ENCODE data around the gene HNRNPF.

Gene HNRNPF

DNA sequence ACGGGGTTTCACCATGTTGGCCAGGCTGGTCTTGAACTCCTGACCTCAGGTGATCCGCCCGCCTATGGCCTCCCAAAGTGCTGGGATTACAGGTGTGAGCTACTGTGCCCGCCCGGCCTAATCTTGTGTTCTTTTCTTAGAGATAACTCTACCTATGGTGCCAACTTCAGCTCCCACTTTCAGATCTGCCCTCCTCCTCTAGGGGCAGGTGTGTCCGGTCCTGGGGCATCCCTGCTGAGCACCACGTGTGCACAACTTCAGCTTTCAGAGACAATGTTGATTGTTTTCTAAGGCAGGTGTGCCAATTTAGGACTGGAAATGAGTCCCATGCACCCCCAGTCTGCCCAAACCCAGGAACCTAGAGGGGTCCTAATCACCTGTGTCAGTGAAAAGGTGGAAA, 56.0 kb downstream of the HNRNPF start:
- TF ChIP-seq EGR1 (IDR thresholded peaks at IDR 0.05), result no peak

DNA sequence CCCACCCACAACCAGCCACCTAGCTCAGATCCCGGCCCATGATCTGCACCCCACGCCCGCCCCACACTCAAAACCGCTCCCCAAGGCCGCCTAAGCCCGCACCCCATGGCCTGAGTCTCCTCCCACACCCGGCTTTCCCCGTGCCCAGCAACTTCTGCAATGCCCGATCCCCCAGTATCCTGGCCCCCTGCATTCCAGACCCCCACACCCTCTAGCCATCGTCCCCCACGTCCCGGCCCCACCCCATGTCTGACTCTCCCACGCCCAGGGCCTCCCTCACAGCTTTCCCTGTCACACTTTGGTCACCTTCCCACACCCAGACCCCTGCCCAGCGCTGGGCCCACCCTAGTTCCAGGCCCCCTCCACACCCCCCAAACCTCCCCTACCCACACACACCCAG, 57.7 kb downstream of the HNRNPF start:
- TF ChIP-seq CREB1 (IDR thresholded peaks at IDR 0.05; ENCODE audit: low read depth) (no peak), NFIC (IDR thresholded peaks at IDR 0.05) (no peak), EP300 (IDR thresholded peaks at IDR 0.05; ENCODE audit: borderline replicate concordance) (no peak), CEBPB (IDR thresholded peaks at IDR 0.05) (no peak), FOXM1 (IDR thresholded peaks at IDR 0.05; ENCODE audit: borderline replicate concordance, low read depth) (no peak), ZBTB7A (IDR thresholded peaks at IDR 0.05; ENCODE audit: low read depth) (no peak), EGR1 (IDR thresholded peaks at IDR 0.05) (no peak), TEAD4 (IDR thresholded peaks at IDR 0.05) (no peak), USF1 (IDR thresholded peaks at IDR 0.05) (no peak), YY1 (IDR thresholded peaks at IDR 0.05; ENCODE audit: low read depth) (no peak), TCF12 (IDR thresholded peaks at IDR 0.05; ENCODE audit: low read depth) (no peak), RAD21 (IDR thresholded peaks at IDR 0.05; ENCODE audit: low read depth) (no peak)
- TF ChIP-seq, protein P1, sequence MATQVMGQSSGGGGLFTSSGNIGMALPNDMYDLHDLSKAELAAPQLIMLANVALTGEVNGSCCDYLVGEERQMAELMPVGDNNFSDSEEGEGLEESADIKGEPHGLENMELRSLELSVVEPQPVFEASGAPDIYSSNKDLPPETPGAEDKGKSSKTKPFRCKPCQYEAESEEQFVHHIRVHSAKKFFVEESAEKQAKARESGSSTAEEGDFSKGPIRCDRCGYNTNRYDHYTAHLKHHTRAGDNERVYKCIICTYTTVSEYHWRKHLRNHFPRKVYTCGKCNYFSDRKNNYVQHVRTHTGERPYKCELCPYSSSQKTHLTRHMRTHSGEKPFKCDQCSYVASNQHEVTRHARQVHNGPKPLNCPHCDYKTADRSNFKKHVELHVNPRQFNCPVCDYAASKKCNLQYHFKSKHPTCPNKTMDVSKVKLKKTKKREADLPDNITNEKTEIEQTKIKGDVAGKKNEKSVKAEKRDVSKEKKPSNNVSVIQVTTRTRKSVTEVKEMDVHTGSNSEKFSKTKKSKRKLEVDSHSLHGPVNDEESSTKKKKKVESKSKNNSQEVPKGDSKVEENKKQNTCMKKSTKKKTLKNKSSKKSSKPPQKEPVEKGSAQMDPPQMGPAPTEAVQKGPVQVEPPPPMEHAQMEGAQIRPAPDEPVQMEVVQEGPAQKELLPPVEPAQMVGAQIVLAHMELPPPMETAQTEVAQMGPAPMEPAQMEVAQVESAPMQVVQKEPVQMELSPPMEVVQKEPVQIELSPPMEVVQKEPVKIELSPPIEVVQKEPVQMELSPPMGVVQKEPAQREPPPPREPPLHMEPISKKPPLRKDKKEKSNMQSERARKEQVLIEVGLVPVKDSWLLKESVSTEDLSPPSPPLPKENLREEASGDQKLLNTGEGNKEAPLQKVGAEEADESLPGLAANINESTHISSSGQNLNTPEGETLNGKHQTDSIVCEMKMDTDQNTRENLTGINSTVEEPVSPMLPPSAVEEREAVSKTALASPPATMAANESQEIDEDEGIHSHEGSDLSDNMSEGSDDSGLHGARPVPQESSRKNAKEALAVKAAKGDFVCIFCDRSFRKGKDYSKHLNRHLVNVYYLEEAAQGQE (IDR thresholded peaks at IDR 0.05; ENCODE audit: low read depth), result no peak
- TF ChIP-seq, protein P2, sequence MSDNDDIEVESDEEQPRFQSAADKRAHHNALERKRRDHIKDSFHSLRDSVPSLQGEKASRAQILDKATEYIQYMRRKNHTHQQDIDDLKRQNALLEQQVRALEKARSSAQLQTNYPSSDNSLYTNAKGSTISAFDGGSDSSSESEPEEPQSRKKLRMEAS (IDR thresholded peaks at IDR 0.05), result no peak

DNA sequence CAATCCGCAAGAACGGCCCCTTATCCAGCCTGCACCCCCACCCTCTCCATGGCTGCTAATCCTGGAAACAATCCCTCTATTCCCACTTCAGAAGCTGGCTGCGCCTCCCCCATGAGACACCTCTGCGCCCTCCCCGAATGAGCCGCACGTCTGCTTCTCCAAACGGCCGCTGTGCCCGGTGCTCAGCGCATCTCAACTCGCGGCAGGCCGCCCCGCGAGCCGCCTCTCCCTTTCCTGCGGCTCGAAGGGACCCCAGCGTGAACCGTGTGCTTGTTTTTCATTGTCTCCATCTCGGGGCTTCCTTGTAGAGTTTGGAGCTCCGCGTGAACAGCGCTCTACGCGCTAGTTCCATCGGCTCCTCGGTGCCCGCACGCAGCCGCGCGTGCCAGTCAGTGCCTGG, 58.3 kb downstream of the HNRNPF start:
- TF ChIP-seq TEAD4 (IDR thresholded peaks at IDR 0.05) (no peak), EGR1 (IDR thresholded peaks at IDR 0.05) (no peak), CEBPB (IDR thresholded peaks at IDR 0.05) (no peak), CREB1 (IDR thresholded peaks at IDR 0.05; ENCODE audit: low read depth) (no peak), TCF12 (IDR thresholded peaks at IDR 0.05; ENCODE audit: low read depth) (no peak), TAF1 (IDR thresholded peaks at IDR 0.05; ENCODE audit: low read depth) (no peak), USF1 (IDR thresholded peaks at IDR 0.05) (no peak), ZBTB7A (IDR thresholded peaks at IDR 0.05; ENCODE audit: low read depth) (no peak), FOXM1 (IDR thresholded peaks at IDR 0.05; ENCODE audit: borderline replicate concordance, low read depth) (no peak), NFIC (IDR thresholded peaks at IDR 0.05) (no peak), EP300 (IDR thresholded peaks at IDR 0.05; ENCODE audit: borderline replicate concordance) (no peak)
- TF ChIP-seq, protein P1 (IDR thresholded peaks at IDR 0.05; ENCODE audit: low read depth), result no peak
- TF ChIP-seq, protein P2 (IDR thresholded peaks at IDR 0.05), result no peak

- TF ChIP-seq RAD21 (IDR thresholded peaks at IDR 0.05; ENCODE audit: low read depth) (no peak), ZBTB7A (IDR thresholded peaks at IDR 0.05; ENCODE audit: low read depth) (no peak), USF1 (IDR thresholded peaks at IDR 0.05) (no peak), YY1 (IDR thresholded peaks at IDR 0.05; ENCODE audit: low read depth) (no peak), EGR1 (IDR thresholded peaks at IDR 0.05) (no peak), EP300 (IDR thresholded peaks at IDR 0.05; ENCODE audit: borderline replicate concordance) (no peak), NFIC (IDR thresholded peaks at IDR 0.05) (no peak), FOXM1 (IDR thresholded peaks at IDR 0.05; ENCODE audit: borderline replicate concordance, low read depth) (no peak), CREB1 (IDR thresholded peaks at IDR 0.05; ENCODE audit: low read depth) (no peak), TAF1 (IDR thresholded peaks at IDR 0.05; ENCODE audit: low read depth) (no peak), TCF12 (IDR thresholded peaks at IDR 0.05; ENCODE audit: low read depth) (no peak), TEAD4 (IDR thresholded peaks at IDR 0.05) (no peak)
- TF ChIP-seq, protein P2 (IDR thresholded peaks at IDR 0.05), result no peak
- TF ChIP-seq, protein P1 (IDR thresholded peaks at IDR 0.05; ENCODE audit: low read depth), result no peak
Measured at GRCh38 chr10:43350156-43350555, 58.8 kb downstream of the HNRNPF start.

All from Ishikawa (cell line).